ENCODE results near the gene ZNF746. TPM values are rescaled to one million over a fixed set of nuclear protein-coding genes. Genes with fewer than 3 reads are reported as not detected.
"Not testable (repeated sequence)": the region's sequence is repeated elsewhere in the genome, so short reads cannot be mapped to it uniquely, and the experiment has no call there.

Gene ZNF746
- total RNA-seq, 1 donor from 2014 or later = 21.2 TPM

DNA sequence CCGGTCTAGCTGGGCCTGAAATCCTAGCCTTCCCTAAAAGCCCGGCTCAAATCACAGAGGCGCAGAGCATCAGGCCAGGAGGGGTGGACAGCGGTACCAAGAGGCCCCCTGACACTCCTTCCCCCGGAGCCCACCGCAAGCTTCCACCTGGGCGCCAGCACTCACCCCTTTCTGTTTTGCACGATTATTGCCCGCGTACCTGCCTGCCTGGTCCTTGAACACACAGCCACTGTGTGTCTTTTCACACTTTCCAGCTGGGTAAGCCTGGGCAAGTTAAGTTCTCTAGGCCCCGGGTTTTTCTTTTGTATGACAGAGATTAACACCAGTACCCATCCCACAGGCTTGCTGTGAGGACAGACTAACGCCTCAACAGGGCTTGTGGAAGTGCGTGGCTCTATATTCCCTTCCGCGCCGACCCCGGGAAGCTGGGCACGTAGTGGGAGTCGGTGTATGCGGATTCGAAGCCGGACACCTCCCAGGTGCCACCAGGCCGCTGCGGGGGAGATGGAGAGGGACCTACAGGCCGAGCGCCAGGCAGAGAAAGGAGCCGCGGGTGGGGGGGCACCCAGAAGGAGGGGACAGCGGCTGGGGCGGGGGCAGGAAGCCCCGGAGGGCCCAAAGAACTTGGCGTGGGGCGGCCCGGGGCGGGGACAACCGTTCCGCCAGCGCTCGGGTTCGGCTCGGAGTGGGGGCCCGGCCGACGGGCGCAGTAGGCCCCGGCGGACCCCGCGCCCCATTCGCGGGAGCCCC, 792 bp downstream of the ZNF746 start:
- peaks cover 6% of the 10 kb centered on the region for H3K36me3 Mint-ChIP-seq (ENCODE audit: low read depth)
- DNase-seq (ENCODE audit: low read depth, low spot score) = no peak
- no peaks in the 10 kb centered on the region for H3K9me3 Mint-ChIP-seq
- H3K27ac Mint-ChIP-seq (ENCODE audit: unreplicated experiment) = peak overlapping the region; percentile 97
- peak overlapping the region; percentile 98 for H3K4me3 Mint-ChIP-seq
- peaks cover 37% of the 10 kb centered on the region for H3K27me3 Mint-ChIP-seq (ENCODE audit: low read depth)
- H3K4me1 Mint-ChIP-seq = peaks cover 20% of the 10 kb centered on the region
- no peak for TF ChIP-seq CTCF (conservative IDR thresholded peaks at IDR 0.05)

DNA sequence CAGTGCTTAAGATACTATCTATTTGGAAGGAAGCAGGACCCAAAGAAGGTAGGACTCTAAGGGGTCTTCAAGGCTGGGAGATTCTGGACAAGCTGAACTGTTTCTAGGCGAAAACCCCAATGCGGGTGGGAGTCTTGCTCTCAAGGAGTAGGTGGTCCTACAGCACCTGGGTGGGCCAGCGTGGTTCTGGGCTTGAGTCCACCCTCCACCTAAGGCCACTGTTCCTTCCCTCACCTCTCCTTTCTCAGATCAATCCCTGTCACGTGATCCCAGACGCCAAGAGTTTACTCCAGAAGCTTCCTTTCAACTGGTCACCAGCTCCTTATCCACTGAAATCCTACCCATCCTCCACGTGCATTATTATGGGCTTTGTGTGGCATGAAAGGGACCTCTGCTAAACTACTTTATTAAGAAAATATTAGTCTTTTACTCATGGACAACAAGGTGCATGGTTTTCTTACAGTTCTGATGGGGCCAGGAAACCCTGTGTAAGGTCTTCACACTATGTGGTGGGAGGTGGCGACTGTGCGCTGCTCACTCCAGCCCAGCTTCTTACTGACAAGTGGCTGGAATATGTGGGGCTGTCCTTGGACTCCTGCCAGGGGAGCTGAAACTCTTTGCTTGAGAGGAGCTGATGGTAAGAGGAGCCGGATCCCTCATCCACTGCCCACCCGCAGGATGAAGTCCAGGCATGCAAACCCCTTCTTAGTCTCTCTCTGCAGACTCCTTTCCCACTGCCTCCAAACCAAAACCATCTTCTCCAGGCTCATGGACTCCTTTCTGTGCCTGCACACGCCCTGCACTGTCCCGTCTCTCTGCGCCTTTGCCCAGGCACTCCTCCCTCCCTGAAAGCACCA, 1.6 kb downstream of the ZNF746 start:
- peak overlapping the region; percentile 98 for H3K4me3 Mint-ChIP-seq
- no peak for DNase-seq (ENCODE audit: low read depth, low spot score)

GRCh38 chr7:149494738-149495368, 2.8 kb downstream of the ZNF746 start:
- Mint-ChIP-seq H3K4me3 (peak overlapping the region; percentile 98), H3K36me3 (ENCODE audit: low read depth) (peaks cover 12% of the 10 kb centered on the region), H3K27ac (ENCODE audit: unreplicated experiment) (no peak overlapping the region), H3K9me3 (no peaks in the 10 kb centered on the region), H3K4me1 (peaks cover 20% of the 10 kb centered on the region), H3K27me3 (ENCODE audit: low read depth) (peaks cover 18% of the 10 kb centered on the region)
- TF ChIP-seq CTCF (conservative IDR thresholded peaks at IDR 0.05) = no peak
- no peak for DNase-seq (ENCODE audit: low read depth, low spot score)

More for the DNA sequence above, 1.6 kb downstream of the ZNF746 start:
- peaks cover 29% of the 10 kb centered on the region for H3K27me3 Mint-ChIP-seq (ENCODE audit: low read depth)
- peaks cover 20% of the 10 kb centered on the region for H3K4me1 Mint-ChIP-seq
- no peaks in the 10 kb centered on the region for H3K9me3 Mint-ChIP-seq
- no peak for TF ChIP-seq CTCF (conservative IDR thresholded peaks at IDR 0.05)
- peaks cover 6% of the 10 kb centered on the region for H3K36me3 Mint-ChIP-seq (ENCODE audit: low read depth)
- no peak overlapping the region for H3K27ac Mint-ChIP-seq (ENCODE audit: unreplicated experiment)

- H3K27ac Mint-ChIP-seq (ENCODE audit: unreplicated experiment); H3K27me3 Mint-ChIP-seq (ENCODE audit: low read depth); DNase-seq (ENCODE audit: low read depth, low spot score); H3K9me3 Mint-ChIP-seq; H3K4me3 Mint-ChIP-seq: not testable (repeated sequence)
- H3K36me3 Mint-ChIP-seq (ENCODE audit: low read depth) = peaks cover 12% of the 10 kb centered on the region
- peaks cover 20% of the 10 kb centered on the region for H3K4me1 Mint-ChIP-seq
These were observed 3.6 kb downstream of the ZNF746 start for GRCh38 chr7:149493975-149494374.

GRCh38 chr7:149493366-149493765, 4.2 kb downstream of the ZNF746 start:
- no peak for TF ChIP-seq CTCF (conservative IDR thresholded peaks at IDR 0.05)
- Mint-ChIP-seq H3K4me3 (no peak overlapping the region), H3K9me3 (no peaks in the 10 kb centered on the region), H3K36me3 (ENCODE audit: low read depth) (peaks cover 12% of the 10 kb centered on the region), H3K4me1 (peaks cover 20% of the 10 kb centered on the region), H3K27me3 (ENCODE audit: low read depth) (peaks cover 3% of the 10 kb centered on the region), H3K27ac (ENCODE audit: unreplicated experiment) (no peak overlapping the region)
- no peak for DNase-seq (ENCODE audit: low read depth, low spot score)

All from neural crest cell (in vitro differentiated cells).